COR-L47 (cell line): ENCODE results near the gene KCNJ10.

Experiments used
- DNase-seq: peaks from one replicate; lab custom pipeline; 2025; lab: John Stamatoyannopoulos, UW

The KCNJ10 gene

GRCh38 chr1:159990005-159990404, 80.0 kb downstream of the KCNJ10 start:
- no peak for DNase-seq

DNA sequence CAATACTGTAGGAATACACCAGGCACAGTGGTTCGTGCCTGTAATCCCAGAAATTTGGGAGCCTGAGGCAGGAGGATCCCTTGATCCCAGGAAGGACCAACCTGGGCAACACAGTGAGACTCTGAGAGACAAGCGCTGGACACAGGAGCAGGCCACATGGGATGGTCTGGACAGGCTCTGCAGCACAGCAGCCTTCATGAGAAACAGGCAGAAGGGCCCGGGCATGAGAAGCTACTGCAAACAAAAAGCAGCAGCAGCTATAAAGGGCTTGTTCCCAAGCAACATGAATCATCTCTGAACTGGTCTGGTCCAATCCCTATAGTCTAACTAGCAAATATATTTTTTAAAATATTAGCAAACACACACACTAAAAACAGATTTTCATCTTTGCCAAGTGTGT, 80.4 kb downstream of the KCNJ10 start:
- no peak for DNase-seq

DNA sequence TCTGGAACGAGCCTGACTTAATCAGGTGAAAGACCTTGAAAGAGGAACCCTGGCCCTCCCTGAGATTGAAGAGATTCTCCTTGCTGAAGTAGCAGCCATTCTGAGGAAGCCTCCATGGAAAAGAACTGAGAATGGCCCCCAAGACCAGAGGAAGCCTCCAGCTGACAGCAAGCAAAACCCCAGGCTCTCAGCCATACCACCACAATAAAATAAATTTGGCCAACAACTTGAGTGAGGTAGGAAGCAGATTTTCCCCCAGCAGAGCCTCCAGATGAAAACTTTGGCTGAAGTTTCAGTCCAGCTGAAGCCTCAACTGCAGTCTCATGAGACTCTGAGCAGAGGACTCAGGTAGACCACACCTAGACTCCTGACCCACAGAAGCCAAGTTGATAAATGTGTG, 82.0 kb downstream of the KCNJ10 start:
- DNase-seq = no peak

- no peak for DNase-seq
Observed at GRCh38 chr1:159987186-159987585, 82.8 kb downstream of the KCNJ10 start.

- DNase-seq = no peak
Observed at GRCh38 chr1:159986531-159986930, 83.4 kb downstream of the KCNJ10 start.

DNA sequence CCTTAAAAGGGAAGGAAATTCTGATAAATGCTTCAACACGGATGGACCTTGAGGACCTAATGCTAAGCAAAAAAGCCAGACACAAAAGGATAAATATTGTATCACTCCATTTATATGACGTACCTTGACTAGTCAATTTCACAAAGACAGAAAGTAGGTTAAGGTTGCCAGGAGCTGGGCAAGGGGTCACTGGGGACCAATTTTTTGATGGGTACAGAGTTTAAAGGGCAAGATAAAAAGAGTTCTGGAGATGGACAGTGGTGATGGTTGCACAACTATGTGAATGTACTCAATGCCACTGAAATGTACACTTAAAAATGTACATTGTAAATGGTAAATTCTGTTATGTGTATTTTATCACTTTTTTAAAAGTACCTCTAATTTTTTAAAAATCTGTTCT, 83.9 kb downstream of the KCNJ10 start:
- DNase-seq = no peak

DNA sequence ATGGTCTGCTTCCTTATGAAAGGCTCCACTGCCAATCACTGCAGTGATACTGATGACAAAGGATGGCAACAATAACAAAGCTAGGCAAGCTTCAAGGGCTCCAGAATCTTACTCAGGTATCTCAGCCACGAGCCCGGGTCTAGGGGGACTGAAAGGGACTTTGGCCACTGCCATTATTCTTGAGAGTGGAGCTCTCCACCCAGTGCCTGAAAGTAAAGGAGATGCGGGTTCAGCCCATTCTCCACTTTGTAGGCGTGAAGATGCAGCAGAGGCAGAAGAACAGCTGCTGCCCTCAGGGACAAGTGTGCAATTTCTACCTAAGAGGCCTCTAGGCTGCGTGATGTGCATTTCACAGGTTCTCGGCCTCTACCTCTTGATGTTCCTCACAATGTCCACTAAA, 84.5 kb downstream of the KCNJ10 start:
- DNase-seq = no peak

- DNase-seq = no peak
Observed at GRCh38 chr1:159983681-159984080, 86.3 kb downstream of the KCNJ10 start.

GRCh38 chr1:159982280-159982679, 87.7 kb downstream of the KCNJ10 start:
- no peak for DNase-seq

GRCh38 chr1:159981351-159982055, 88.5 kb downstream of the KCNJ10 start:
- DNase-seq = no peak

GRCh38 chr1:159980786-159981185, 89.2 kb downstream of the KCNJ10 start:
- DNase-seq = no peak

GRCh38 chr1:159980076-159980475, 89.9 kb downstream of the KCNJ10 start:
- no peak for DNase-seq

GRCh38 chr1:159979257-159979656, 90.7 kb downstream of the KCNJ10 start:
- DNase-seq = no peak

- DNase-seq = no peak
Observed at GRCh38 chr1:159978107-159978398, 91.9 kb downstream of the KCNJ10 start.

GRCh38 chr1:159977364-159978106, 92.4 kb downstream of the KCNJ10 start:
- DNase-seq = no peak

DNA sequence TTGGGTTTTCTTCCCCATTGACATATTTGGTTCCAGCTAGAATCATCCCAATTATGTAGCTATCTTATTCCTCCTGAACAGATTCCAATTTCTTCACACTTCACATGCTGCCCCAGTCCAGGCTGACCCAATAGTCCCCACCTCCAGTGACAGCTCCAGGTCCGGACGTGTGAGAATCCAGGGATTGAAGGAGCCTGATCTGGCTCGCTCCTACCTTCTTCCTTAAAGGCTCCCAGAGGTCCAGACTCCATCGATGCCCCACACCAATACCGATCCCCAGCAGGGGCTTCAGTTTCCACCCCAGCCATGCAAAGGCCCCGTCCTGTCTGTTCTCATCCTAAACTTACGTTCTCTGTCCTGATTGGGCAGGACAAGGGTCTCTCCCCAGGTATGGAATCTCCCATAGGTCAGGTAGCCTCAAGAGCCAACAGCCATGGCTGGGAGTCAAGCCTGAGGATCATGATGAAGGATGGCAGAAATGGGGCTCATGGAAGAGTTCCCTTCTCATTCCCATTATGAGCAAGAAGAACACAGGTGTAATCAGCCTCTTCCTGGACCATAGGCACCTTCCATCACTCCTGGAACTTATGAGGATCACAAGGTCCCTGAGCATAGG, 95.5 kb downstream of the KCNJ10 start:
- no peak for DNase-seq

GRCh38 chr1:159973350-159973940, 96.5 kb downstream of the KCNJ10 start:
- DNase-seq = no peak

DNA sequence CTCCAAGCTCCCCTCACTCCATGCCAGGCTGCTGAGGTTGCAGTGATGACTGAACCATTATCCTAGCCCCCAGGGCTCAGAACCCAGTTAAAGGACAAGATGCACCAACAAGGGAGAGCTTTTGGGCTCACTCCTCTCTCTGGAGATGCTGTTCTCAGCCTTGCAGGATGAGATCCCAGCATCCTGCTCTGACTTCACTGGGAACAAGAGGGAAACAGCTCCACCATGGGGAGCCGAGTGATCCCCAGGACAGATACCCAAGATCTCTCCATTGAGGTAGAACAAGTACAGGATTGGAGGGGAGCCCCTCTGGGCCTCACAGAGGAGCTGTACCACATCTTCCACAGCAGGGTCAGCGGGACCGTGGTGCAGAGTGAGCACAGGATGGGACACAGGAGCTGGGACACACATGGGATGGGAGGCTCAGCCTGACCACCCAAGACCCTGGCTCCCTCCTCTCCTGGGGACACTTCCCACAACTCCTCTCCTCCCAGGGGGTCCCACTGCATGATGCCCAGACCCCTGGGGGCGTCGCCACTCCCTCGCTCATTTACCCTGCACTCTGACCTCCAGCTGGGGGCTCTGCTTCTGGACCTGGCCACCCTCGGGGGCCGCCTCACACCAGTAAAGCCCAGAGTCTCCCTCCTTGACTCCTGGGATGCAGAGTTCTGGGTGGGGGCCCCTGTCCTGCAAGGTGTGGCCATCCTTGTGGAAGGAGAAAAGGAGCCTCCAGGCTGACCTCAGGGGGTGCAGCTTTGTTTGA, 97.3 kb downstream of the KCNJ10 start:
- DNase-seq = no peak

DNA sequence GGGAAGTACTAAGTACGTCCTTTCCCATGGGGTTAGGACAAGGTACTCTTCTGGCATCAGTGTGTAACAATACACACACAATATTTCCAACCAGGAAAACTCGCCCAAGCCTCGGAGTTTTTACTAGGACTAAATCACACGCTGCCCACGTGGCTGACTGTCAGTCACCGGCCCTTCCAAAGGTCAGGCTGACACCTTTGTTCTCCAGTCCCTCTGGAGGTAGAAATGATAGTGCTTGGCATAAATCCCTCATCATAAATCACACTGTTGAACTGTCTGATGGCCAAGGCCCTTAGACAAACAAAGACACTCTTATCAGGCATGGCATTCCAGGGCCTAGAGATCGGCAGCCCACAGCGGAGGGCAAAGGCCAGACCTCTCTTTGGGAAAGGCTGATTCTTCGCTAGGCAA, 99.0 kb downstream of the KCNJ10 start:
- no peak for DNase-seq

DNA sequence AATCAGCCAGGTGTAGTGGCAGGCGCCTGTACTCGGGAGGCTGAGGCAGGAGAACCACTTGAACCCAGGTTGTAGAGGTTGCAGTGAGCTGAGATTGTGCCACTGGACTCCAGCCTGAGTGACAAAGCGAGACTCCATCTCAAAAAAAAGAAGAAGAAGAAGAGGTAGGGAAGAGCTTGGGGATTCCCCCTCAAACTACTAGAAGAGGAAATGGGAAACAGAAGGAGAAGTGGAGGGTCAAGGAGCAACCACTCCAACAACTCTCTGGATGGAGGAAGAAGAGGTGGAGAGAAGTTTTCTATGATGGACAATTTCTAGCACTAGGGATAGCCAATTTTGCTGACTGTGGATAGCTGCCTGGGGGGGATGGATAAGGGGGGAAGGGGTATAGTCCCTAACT, 101.1 kb downstream of the KCNJ10 start:
- no peak for DNase-seq

- no peak for DNase-seq
Observed at GRCh38 chr1:159965263-159965662, 104.7 kb downstream of the KCNJ10 start.

DNA sequence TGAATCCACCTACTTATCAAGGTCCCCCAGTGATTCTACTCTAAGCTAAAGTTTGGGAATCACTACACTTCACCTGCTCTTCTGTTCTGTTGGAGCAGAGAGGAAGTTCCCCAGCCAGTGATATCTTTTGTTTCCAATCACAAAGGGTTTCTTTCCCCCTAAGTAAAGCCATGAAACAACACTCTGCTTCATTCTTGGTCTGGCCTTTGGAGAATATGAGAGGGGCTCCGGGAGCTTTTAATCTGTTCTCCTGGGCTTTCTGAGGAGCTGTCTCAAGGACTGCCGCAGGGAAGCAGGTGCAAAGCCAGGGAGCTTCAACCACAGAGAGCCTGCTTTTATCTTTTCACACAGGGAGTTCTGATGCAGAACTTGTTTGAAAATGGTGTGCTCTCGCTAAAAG, 105.8 kb downstream of the KCNJ10 start:
- DNase-seq = no peak
